ENCODE data around the gene SOX6.

GRCh38 chr11:16279524-16279923, 76.8 kb downstream of the SOX6 start:
- TF ChIP-seq POLR2A (IDR thresholded peaks at IDR 0.05), result no peak
- TF ChIP-seq, protein P1, sequence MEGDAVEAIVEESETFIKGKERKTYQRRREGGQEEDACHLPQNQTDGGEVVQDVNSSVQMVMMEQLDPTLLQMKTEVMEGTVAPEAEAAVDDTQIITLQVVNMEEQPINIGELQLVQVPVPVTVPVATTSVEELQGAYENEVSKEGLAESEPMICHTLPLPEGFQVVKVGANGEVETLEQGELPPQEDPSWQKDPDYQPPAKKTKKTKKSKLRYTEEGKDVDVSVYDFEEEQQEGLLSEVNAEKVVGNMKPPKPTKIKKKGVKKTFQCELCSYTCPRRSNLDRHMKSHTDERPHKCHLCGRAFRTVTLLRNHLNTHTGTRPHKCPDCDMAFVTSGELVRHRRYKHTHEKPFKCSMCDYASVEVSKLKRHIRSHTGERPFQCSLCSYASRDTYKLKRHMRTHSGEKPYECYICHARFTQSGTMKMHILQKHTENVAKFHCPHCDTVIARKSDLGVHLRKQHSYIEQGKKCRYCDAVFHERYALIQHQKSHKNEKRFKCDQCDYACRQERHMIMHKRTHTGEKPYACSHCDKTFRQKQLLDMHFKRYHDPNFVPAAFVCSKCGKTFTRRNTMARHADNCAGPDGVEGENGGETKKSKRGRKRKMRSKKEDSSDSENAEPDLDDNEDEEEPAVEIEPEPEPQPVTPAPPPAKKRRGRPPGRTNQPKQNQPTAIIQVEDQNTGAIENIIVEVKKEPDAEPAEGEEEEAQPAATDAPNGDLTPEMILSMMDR (IDR thresholded peaks at IDR 0.05 in 4 of 5, conservative IDR thresholded peaks at IDR 0.05 in 1 of 5), result no peak
